ENCODE measurements around the gene COX6A2. TPM values are rescaled to one million over a fixed set of nuclear protein-coding genes. Genes with fewer than 3 reads are reported as not detected.

The COX6A2 gene
- total RNA-seq, 1 experiment from 2014 or later = not detected

DNA sequence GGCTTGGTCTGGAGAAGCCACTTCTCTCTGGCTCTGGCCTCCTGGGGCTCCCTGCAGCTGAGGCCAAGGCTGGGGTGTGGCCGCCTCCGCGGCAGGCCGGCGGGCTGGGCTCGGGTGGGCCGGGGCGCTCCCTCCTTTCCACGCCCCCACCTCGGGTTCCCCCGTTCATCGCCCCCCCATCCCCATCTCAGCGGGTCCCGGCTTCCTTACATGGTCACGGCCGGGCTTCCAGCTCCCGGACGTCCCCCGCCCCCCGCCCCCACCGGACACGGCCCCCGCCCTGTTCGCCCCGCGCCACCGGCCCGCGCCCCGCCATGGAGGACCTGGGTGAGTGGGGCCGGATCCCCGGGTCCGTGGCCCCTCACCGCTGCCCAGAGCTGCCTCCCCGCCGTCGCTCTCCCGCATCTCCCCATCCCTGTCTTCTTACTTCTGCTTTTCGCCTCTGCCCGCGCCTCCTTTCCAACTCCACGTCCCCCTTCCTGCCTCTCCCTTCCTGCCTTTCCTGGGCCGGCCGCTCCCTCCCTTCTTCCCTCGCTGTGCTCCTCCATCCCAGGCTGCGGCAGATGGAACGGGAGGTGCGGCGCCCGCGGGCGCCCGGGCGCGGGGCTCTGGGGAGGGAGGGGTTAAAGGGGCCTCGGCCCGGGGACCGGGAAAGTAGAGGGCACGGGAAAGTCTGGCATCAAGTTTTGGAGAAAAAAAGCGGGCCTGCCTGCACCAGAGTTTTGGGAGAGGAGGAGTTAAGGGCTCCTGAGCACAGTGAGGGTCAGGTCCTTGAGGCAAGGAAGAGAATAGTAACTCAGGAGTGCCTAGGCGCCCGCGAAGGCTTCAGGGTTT lies 43.9 kb upstream of the COX6A2 start, which contains the start of gene TGFB1I1:
TGFB1I1 (plus strand) TSS at position 278 of the 834 bp plus-strand sequence; CDS start at position 315, 37 bp downstream.
- POLR2A ChIA-PET = interaction anchor here (1.0 to 1.3 kb wide), 2 partner anchors 12 to 241 kb away, joined by 3 to 10 read pairs; partner anchors contain the start of gene ARMC5
- CTCF ChIA-PET = interaction anchor here (0.6 to 13.1 kb wide), 4 partner anchors 15 to 1498 kb away, joined by 3 to 221 read pairs (median 3); partner anchors contain the start of genes ARMC5 and TAOK2
- peak within 1 kb of the TSS; percentile 82 for H3K4me3 Mint-ChIP-seq
- no peak within 1 kb of the TSS for H3K27ac Mint-ChIP-seq
- 0 out of 2 replicates have a peak, but pooled peaks cover 5% of the 10 kb centered on the region for H3K9me3 Mint-ChIP-seq
- TF ChIP-seq, protein P1, sequence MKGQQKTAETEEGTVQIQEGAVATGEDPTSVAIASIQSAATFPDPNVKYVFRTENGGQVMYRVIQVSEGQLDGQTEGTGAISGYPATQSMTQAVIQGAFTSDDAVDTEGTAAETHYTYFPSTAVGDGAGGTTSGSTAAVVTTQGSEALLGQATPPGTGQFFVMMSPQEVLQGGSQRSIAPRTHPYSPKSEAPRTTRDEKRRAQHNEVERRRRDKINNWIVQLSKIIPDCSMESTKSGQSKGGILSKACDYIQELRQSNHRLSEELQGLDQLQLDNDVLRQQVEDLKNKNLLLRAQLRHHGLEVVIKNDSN (CRISPR knock-in tag; IDR thresholded peaks at IDR 0.05) = no peak
- TF ChIP-seq PRRX2 (CRISPR knock-in tag; IDR thresholded peaks at IDR 0.05) (no peak), ZNF219 (CRISPR knock-in tag; IDR thresholded peaks at IDR 0.05; ENCODE audit: borderline replicate concordance) (no peak), TEAD4 (CRISPR knock-in tag; IDR thresholded peaks at IDR 0.05) (no peak), ZNF232 (CRISPR knock-in tag; IDR thresholded peaks at IDR 0.05) (no peak), NR3C1 (CRISPR knock-in tag; conservative IDR thresholded peaks at IDR 0.05; ENCODE audit: low read depth) (no peak), TP53 (CRISPR knock-in tag; IDR thresholded peaks at IDR 0.05) (no peak), JUN (CRISPR knock-in tag; IDR thresholded peaks at IDR 0.05) (no peak), TEAD1 (CRISPR knock-in tag; IDR thresholded peaks at IDR 0.05) (no peak), NR2C2 (CRISPR knock-in tag; IDR thresholded peaks at IDR 0.05) (no peak), CREB1 (CRISPR knock-in tag; IDR thresholded peaks at IDR 0.05) (no peak), HMGA2 (CRISPR knock-in tag; IDR thresholded peaks at IDR 0.05) (no peak), NFYB (CRISPR knock-in tag; conservative IDR thresholded peaks at IDR 0.05; ENCODE audit: low read depth) (no peak), SMAD4 (CRISPR knock-in tag; IDR thresholded peaks at IDR 0.05) (no peak)
- TF ChIP-seq, protein P2, sequence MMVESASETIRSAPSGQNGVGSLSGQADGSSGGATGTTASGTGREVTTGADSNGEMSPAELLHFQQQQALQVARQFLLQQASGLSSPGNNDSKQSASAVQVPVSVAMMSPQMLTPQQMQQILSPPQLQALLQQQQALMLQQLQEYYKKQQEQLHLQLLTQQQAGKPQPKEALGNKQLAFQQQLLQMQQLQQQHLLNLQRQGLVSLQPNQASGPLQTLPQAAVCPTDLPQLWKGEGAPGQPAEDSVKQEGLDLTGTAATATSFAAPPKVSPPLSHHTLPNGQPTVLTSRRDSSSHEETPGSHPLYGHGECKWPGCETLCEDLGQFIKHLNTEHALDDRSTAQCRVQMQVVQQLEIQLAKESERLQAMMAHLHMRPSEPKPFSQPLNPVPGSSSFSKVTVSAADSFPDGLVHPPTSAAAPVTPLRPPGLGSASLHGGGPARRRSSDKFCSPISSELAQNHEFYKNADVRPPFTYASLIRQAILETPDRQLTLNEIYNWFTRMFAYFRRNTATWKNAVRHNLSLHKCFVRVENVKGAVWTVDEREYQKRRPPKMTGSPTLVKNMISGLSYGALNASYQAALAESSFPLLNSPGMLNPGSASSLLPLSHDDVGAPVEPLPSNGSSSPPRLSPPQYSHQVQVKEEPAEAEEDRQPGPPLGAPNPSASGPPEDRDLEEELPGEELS (CRISPR knock-in tag; IDR thresholded peaks at IDR 0.05) = no peak
- TF ChIP-seq, protein P3, sequence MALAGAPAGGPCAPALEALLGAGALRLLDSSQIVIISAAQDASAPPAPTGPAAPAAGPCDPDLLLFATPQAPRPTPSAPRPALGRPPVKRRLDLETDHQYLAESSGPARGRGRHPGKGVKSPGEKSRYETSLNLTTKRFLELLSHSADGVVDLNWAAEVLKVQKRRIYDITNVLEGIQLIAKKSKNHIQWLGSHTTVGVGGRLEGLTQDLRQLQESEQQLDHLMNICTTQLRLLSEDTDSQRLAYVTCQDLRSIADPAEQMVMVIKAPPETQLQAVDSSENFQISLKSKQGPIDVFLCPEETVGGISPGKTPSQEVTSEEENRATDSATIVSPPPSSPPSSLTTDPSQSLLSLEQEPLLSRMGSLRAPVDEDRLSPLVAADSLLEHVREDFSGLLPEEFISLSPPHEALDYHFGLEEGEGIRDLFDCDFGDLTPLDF (CRISPR knock-in tag; IDR thresholded peaks at IDR 0.05) = no peak
- TF ChIP-seq, protein P4, sequence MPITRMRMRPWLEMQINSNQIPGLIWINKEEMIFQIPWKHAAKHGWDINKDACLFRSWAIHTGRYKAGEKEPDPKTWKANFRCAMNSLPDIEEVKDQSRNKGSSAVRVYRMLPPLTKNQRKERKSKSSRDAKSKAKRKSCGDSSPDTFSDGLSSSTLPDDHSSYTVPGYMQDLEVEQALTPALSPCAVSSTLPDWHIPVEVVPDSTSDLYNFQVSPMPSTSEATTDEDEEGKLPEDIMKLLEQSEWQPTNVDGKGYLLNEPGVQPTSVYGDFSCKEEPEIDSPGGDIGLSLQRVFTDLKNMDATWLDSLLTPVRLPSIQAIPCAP (CRISPR knock-in tag; IDR thresholded peaks at IDR 0.05) = no peak
- TF ChIP-seq, protein P5, sequence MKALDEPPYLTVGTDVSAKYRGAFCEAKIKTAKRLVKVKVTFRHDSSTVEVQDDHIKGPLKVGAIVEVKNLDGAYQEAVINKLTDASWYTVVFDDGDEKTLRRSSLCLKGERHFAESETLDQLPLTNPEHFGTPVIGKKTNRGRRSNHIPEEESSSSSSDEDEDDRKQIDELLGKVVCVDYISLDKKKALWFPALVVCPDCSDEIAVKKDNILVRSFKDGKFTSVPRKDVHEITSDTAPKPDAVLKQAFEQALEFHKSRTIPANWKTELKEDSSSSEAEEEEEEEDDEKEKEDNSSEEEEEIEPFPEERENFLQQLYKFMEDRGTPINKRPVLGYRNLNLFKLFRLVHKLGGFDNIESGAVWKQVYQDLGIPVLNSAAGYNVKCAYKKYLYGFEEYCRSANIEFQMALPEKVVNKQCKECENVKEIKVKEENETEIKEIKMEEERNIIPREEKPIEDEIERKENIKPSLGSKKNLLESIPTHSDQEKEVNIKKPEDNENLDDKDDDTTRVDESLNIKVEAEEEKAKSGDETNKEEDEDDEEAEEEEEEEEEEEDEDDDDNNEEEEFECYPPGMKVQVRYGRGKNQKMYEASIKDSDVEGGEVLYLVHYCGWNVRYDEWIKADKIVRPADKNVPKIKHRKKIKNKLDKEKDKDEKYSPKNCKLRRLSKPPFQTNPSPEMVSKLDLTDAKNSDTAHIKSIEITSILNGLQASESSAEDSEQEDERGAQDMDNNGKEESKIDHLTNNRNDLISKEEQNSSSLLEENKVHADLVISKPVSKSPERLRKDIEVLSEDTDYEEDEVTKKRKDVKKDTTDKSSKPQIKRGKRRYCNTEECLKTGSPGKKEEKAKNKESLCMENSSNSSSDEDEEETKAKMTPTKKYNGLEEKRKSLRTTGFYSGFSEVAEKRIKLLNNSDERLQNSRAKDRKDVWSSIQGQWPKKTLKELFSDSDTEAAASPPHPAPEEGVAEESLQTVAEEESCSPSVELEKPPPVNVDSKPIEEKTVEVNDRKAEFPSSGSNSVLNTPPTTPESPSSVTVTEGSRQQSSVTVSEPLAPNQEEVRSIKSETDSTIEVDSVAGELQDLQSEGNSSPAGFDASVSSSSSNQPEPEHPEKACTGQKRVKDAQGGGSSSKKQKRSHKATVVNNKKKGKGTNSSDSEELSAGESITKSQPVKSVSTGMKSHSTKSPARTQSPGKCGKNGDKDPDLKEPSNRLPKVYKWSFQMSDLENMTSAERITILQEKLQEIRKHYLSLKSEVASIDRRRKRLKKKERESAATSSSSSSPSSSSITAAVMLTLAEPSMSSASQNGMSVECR (CRISPR knock-in tag; IDR thresholded peaks at IDR 0.05; ENCODE audit: borderline replicate concordance) = no peak
- H3K4me1 Mint-ChIP-seq = peaks cover 10% of the 10 kb centered on the region
- peak; percentile 59 for DNase-seq (ENCODE audit: low spot score)
- H3K27me3 Mint-ChIP-seq (ENCODE audit: low read depth) = peaks cover 63% of the 10 kb centered on the region
- H3K36me3 Mint-ChIP-seq = no peaks in the 10 kb centered on the region
- peak; percentile 2 for ATAC-seq
